PC-9 (cell line): ENCODE measurements around the gene FBH1. TPM values are rescaled to one million over a fixed set of nuclear protein-coding genes. Genes with fewer than 3 reads are reported as not detected.
"Not testable (repeated sequence)": the region's sequence is repeated elsewhere in the genome, so short reads cannot be mapped to it uniquely, and the experiment has no call there.

Source experiments
- BruUV-seq: library from RNA; stranded (reverse); fragments of 400-500 nt; replicated peaks from 2 replicates; lab custom pipeline; 2021; lab: Mats Ljungman, UMichigan
- CTCF ChIA-PET: fragments of 300-600 bp; sonication (Branson Sonifier 250); formaldehyde crosslinking; loops from one replicate; lab custom pipeline; 2022; ENCODE audit warnings: antibody characterized with exemption; lab: Charles Lee
- POLR2A ChIA-PET: fragments of 300-600 bp; sonication (Branson Sonifier 250); formaldehyde crosslinking; loops from one replicate; lab custom pipeline; 2022; ENCODE audit warnings: antibody characterized with exemption; ENCODE audit not compliant: unreplicated experiment; lab: Charles Lee
- DNase-seq, 2 experiments: peaks; one replicate each; pipeline versions ENCODE4 v3.0.0 to v3.0.0-alpha.2; 2015 to 2022; ENCODE audit warnings: mixed read lengths in 1 of 2
- H2AFZ ChIP-seq: fragments of 200-600 bp; sonication (generic); 2 replicates; pipeline ENCODE4 v1.8.1; 2017; ENCODE audit warnings: antibody characterized with exemption
- H3F3A ChIP-seq: fragments of 200-600 bp; sonication (generic); 2 replicates; pipeline ENCODE4 v1.8.1; 2017; ENCODE audit warnings: antibody characterized with exemption, mild to moderate bottlenecking, low read depth; ENCODE audit not compliant: insufficient read depth
- H3K27ac ChIP-seq: fragments of 200-600 bp; sonication (generic); 2 replicates; pipeline ENCODE4 v1.6.1; 2016; ENCODE audit warnings: mixed run types
- H3K27me3 ChIP-seq: fragments of 200-600 bp; sonication (generic); 2 replicates; pipeline ENCODE4 v1.6.1; 2016; ENCODE audit warnings: low read depth, mixed run types; ENCODE audit not compliant: insufficient read depth
- H3K36me3 ChIP-seq: fragments of 200-600 bp; sonication (generic); 2 replicates; pipeline ENCODE4 v1.6.1; 2016; ENCODE audit warnings: low read depth, mixed run types
- H3K4me1 ChIP-seq: fragments of 200-600 bp; sonication (generic); replicated peaks from 2 replicates; pipeline ENCODE4 v1.6.1; 2016; ENCODE audit warnings: mixed run types; ENCODE audit not compliant: insufficient read depth
- H3K4me2 ChIP-seq: fragments of 200-600 bp; sonication (generic); 2 replicates; pipeline ENCODE4 v1.6.1; 2017; ENCODE audit warnings: mixed run types
- H3K4me3 ChIP-seq: fragments of 200-600 bp; sonication (generic); 2 replicates; pipeline ENCODE4 v1.6.1; 2016; ENCODE audit warnings: mixed run types
- H3K79me2 ChIP-seq: fragments of 200-600 bp; sonication (generic); 2 replicates; pipeline ENCODE4 v1.6.1; 2017; ENCODE audit warnings: low read depth, mixed run types
- H3K9me2 ChIP-seq: fragments of 200-600 bp; sonication (generic); 2 replicates; pipeline ENCODE4 v1.8.1; 2017; ENCODE audit warnings: mild to moderate bottlenecking; ENCODE audit not compliant: insufficient read depth
- H3K9me3 ChIP-seq: fragments of 200-600 bp; sonication (generic); 2 replicates; pipeline ENCODE4 v1.8.1; 2016; ENCODE audit warnings: low read depth; ENCODE audit not compliant: insufficient read depth
- H4K20me1 ChIP-seq: fragments of 200-600 bp; sonication (generic); 2 replicates; pipeline ENCODE4 v1.8.1; 2017; ENCODE audit not compliant: insufficient read depth
- EZH2 ChIP-seq: fragments of 200-600 bp; sonication (generic); IDR thresholded peaks from 2 replicates; pipeline ENCODE4 v1.8.0; 2017; ENCODE audit warnings: antibody characterized with exemption, low read depth
- intact Hi-C: fragments of 100-400 bp; cut with micrococcal nuclease; formaldehyde crosslinking; loops from one replicate; pipeline ENCODE4 v1.10.0; 2022; ENCODE audit not compliant: unreplicated experiment
- total RNA-seq: library from RNA; stranded (reverse); gene quantifications from 2 replicates; pipeline ENCODE4 v1.2.3, GENCODE V29; 2021
- TF ChIP-seq, protein P1 (sequence below): fragments of 200-600 bp; sonication (generic); conservative IDR thresholded peaks from 2 replicates; pipeline ENCODE4 v1.6.1; 2017; ENCODE audit warnings: mixed run types, antibody characterized with exemption, mild to moderate bottlenecking, moderate library complexity

Gene FBH1
- total RNA-seq, 1 experiment from 2014 or later = 68.0 TPM

DNA sequence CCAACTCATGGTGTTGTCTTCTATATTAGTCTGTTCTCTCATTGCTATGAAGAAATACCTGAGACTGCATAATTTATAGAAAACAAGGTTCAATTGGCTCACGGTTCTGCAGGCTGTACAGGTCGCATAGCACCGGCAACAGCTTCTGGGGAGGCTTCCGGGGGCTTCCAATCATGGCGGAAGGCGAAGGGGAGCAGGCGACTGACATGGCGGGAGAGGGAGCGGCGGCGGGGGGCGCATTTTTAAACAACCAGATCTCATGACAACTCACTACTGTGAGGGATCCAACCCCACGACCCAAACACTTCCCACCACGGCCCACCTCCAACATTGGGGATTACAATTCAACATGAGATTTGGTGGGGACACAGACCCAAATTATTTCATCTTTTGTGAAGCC lies 48.1 kb upstream of the FBH1 start:
- H3K27ac ChIP-seq = no peak overlapping the region
- H3K9me3 ChIP-seq = no peaks in the 10 kb centered on the region
- no peaks in the 10 kb centered on the region for H4K20me1 ChIP-seq
- ChIA-PET CTCF (no interaction called here), POLR2A (no interaction called here)
- no peaks in the 10 kb centered on the region for H3K79me2 ChIP-seq
- H3K9me2 ChIP-seq = no peaks in the 10 kb centered on the region
- H3K4me1 ChIP-seq = no peaks in the 10 kb centered on the region
- H3K4me2 ChIP-seq = no peak overlapping the region
- H2AFZ ChIP-seq = no peak overlapping the region
- H3K27me3 ChIP-seq = no peaks in the 10 kb centered on the region
- H3K4me3 ChIP-seq = no peak overlapping the region
- intact Hi-C loops = no loop called here
- H3K36me3 ChIP-seq = no peaks in the 10 kb centered on the region
- no TSS peak for BruUV-seq
- H3F3A ChIP-seq = peaks cover 6% of the 10 kb centered on the region; the same call in 1 of the 2 replicates
- no peak for DNase-seq
- TF ChIP-seq EZH2 = no peak
- TF ChIP-seq, protein P1, sequence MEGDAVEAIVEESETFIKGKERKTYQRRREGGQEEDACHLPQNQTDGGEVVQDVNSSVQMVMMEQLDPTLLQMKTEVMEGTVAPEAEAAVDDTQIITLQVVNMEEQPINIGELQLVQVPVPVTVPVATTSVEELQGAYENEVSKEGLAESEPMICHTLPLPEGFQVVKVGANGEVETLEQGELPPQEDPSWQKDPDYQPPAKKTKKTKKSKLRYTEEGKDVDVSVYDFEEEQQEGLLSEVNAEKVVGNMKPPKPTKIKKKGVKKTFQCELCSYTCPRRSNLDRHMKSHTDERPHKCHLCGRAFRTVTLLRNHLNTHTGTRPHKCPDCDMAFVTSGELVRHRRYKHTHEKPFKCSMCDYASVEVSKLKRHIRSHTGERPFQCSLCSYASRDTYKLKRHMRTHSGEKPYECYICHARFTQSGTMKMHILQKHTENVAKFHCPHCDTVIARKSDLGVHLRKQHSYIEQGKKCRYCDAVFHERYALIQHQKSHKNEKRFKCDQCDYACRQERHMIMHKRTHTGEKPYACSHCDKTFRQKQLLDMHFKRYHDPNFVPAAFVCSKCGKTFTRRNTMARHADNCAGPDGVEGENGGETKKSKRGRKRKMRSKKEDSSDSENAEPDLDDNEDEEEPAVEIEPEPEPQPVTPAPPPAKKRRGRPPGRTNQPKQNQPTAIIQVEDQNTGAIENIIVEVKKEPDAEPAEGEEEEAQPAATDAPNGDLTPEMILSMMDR = no peak

DNA sequence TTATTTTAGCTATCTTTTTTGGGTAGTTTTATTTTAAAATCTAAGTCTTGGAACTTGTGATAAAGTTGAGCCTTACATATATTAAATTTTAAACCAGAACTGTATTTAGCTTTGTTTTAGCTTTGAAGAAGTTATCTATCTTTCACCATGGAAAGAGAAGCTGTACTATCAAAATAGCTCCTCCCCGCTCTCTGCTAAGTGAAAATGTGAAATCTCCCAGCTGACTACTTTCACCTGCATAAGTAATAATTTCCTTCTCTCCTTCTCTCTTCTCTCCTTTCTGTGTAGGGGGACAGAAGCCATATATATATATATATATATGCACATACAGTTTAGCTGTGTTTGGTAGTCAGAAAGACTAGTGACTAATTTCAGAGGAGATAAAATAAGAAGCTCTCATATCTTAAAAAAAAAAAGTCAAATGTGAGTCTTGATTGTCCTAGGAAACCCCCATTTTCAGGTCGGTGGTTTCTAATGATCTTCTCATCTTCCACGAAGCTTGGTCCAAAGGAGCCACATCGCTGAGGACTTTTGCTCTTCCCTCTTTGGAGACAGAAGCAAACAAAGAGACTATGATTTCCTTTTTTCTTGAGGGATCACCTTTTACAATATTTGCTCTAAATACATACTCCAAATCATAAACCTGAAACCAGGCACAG lies 46.2 kb upstream of the FBH1 start:
- ChIA-PET POLR2A (no interaction called here), CTCF (interaction anchor here (0.6 to 0.7 kb wide), 2 partner anchors 181 to 390 kb away, joined by 3 read pairs; no protein-coding TSS in a partner anchor)
- intact Hi-C loops = no loop called here
- no peak overlapping the region for H3K4me3 ChIP-seq
- H3K9me3 ChIP-seq = no peaks in the 10 kb centered on the region
- no peak overlapping the region for H3K4me2 ChIP-seq
- no peaks in the 10 kb centered on the region for H3K36me3 ChIP-seq
- H3K79me2 ChIP-seq = no peaks in the 10 kb centered on the region
- no peaks in the 10 kb centered on the region for H3K27me3 ChIP-seq
- BruUV-seq = no TSS peak
- H3F3A ChIP-seq = peaks cover 6% of the 10 kb centered on the region; the same call in 1 of the 2 replicates
- no peaks in the 10 kb centered on the region for H3K4me1 ChIP-seq
- no peak for TF ChIP-seq EZH2
- TF ChIP-seq, protein P1 = no peak
- H4K20me1 ChIP-seq = no peaks in the 10 kb centered on the region
- H3K9me2 ChIP-seq = no peaks in the 10 kb centered on the region
- H2AFZ ChIP-seq = no peak overlapping the region
- H3K27ac ChIP-seq = no peak overlapping the region
- no peak for DNase-seq

DNA sequence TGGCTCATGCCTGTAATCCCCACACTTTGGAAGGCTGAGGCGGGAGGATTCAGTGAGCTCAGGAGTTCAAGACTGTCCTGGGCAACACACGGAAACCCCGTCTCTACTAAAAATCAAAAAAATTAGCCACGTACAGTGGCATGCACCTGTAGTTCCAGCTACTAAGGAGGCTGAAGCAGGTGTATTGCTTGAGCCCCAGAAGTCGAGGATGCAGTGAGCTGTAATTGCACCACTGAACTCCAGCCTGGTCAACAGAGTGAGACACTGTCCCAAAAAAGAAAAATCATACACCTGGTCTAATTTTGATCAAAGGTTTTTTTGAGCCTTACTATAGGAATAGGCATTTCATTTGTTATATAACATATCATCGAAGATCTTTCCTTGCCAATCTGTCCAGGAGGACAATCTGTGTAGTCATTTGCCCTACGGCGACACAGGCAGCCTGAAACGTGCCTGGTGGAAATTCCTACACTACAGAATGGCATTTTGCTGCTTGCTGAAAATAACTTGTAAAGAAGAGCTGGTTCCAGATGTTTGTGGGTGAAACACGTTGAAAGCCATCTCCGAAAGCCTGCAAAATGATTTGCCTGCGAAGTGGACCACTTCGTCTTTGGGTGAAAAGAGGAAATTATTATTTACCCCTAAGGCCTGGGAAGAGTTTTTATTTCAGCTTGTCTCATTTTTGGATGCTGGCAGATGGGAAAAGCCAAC lies 45.5 kb upstream of the FBH1 start:
- H3K9me2 ChIP-seq = no peaks in the 10 kb centered on the region
- no peak overlapping the region for H3K4me3 ChIP-seq
- CTCF ChIA-PET = interaction anchor here (0.6 kb wide), 1 partner anchor 389 kb away, joined by 3 read pairs; no protein-coding TSS in a partner anchor
- no peaks in the 10 kb centered on the region for H3K36me3 ChIP-seq
- POLR2A ChIA-PET = interaction anchor here (0.6 kb wide), 2 partner anchors 9 to 135 kb away, joined by 3 to 6 read pairs; no protein-coding TSS in a partner anchor
- H2AFZ ChIP-seq = no peak overlapping the region
- H3K4me2 ChIP-seq = no peak overlapping the region
- H3K27me3 ChIP-seq = no peaks in the 10 kb centered on the region
- no peaks in the 10 kb centered on the region for H4K20me1 ChIP-seq
- no peak for TF ChIP-seq EZH2
- TF ChIP-seq, protein P1 = no peak
- no peaks in the 10 kb centered on the region for H3K4me1 ChIP-seq
- no peaks in the 10 kb centered on the region for H3K79me2 ChIP-seq
- H3K27ac ChIP-seq = no peak overlapping the region
- peaks cover 6% of the 10 kb centered on the region; the same call in 1 of the 2 replicates for H3F3A ChIP-seq
- DNase-seq = no peak
- H3K9me3 ChIP-seq = no peaks in the 10 kb centered on the region
- no TSS peak for BruUV-seq
- intact Hi-C loops = no loop called here

DNA sequence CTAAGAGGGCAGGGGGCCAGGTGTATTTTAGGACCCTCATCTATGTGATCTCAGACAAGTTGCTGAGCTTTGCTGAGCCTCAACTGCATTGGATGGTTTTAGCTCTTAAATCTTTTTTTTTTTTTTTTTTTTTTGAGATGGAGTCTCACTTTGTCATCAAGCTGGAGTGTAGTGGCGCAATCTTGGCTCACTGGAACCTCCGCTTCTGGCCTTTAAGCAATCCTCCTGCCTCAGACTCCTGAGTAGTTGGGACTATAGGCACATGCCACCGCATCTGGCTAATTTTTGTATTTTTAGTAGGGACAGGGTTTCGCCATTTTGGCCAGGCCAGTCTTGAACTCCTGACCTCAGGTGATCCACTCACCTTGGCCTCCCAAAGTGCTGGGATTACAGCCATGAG lies 43.4 kb upstream of the FBH1 start:
- H3F3A ChIP-seq, H3K27ac ChIP-seq, DNase-seq, H3K36me3 ChIP-seq, H2AFZ ChIP-seq, H3K4me1 ChIP-seq, H3K27me3 ChIP-seq, POLR2A ChIA-PET, BruUV-seq, intact Hi-C loops, H4K20me1 ChIP-seq, H3K9me3 ChIP-seq, H3K79me2 ChIP-seq, H3K4me2 ChIP-seq, H3K4me3 ChIP-seq, H3K9me2 ChIP-seq: not testable (repeated sequence)
- CTCF ChIA-PET = interaction anchor here (0.7 kb wide), 1 partner anchor 59 kb away, joined by 16 read pairs; no protein-coding TSS in a partner anchor
